Measurements from ENCODE around the gene CYTH3.
"Not testable (repeated sequence)": the region's sequence is repeated elsewhere in the genome, so short reads cannot be mapped to it uniquely, and the experiment has no call there.

CYTH3 gene

DNA sequence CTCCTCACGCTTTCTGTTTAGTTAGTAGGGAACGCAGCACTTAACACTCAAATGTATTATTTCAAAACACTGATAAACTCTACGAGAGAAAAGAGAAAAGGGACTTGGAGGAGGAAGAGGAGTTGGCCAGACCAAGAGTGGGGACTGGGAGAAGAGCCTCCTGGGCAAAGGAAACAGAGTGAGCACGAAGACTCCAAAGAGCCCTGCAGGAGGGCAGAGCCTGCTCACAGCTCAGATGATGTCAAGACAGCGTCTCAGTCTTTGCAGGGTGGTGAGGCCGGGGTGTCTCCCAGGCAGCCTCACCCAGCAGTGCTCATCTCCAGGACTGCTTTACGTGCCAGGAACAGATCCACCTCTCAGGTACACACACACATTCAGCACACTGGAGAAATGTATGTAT, 41.2 kb downstream of the CYTH3 start:
- DNase-seq (ENCODE audit: low read depth) = no peak

DNA sequence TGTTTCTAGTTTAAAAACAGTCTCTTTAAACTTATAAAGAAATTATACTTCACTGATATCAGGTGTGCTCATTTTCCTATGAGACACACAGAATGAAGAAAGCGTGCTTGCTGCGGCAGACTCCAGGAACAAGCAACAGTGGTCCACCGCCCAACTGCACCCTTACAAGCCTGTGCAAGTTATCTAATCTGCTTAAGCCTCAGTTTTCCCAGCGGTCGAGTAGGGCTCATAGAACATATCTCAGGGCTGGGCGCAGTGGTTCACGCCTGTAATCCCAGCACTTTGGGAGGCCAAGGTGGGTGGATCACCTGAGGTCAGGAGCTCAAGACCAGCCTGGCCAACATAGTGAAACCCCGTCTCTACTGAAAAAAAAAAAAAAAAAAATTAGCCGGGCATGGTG, 43.1 kb downstream of the CYTH3 start:
- not testable (repeated sequence) for DNase-seq (ENCODE audit: low read depth)

GRCh38 chr7:6228361-6229229, 43.8 kb downstream of the CYTH3 start:
- no peak for DNase-seq (ENCODE audit: low read depth)

- no peak for DNase-seq (ENCODE audit: low read depth)
These were observed 45.1 kb downstream of the CYTH3 start for GRCh38 chr7:6227294-6227846.

- no peak for DNase-seq (ENCODE audit: low read depth)
These were observed 46.1 kb downstream of the CYTH3 start for GRCh38 chr7:6226194-6226799.

GRCh38 chr7:6223411-6223810, 49.0 kb downstream of the CYTH3 start:
- DNase-seq (ENCODE audit: low read depth) = not testable (repeated sequence)

GRCh38 chr7:6223010-6223409, 49.4 kb downstream of the CYTH3 start:
- not testable (repeated sequence) for DNase-seq (ENCODE audit: low read depth)

DNA sequence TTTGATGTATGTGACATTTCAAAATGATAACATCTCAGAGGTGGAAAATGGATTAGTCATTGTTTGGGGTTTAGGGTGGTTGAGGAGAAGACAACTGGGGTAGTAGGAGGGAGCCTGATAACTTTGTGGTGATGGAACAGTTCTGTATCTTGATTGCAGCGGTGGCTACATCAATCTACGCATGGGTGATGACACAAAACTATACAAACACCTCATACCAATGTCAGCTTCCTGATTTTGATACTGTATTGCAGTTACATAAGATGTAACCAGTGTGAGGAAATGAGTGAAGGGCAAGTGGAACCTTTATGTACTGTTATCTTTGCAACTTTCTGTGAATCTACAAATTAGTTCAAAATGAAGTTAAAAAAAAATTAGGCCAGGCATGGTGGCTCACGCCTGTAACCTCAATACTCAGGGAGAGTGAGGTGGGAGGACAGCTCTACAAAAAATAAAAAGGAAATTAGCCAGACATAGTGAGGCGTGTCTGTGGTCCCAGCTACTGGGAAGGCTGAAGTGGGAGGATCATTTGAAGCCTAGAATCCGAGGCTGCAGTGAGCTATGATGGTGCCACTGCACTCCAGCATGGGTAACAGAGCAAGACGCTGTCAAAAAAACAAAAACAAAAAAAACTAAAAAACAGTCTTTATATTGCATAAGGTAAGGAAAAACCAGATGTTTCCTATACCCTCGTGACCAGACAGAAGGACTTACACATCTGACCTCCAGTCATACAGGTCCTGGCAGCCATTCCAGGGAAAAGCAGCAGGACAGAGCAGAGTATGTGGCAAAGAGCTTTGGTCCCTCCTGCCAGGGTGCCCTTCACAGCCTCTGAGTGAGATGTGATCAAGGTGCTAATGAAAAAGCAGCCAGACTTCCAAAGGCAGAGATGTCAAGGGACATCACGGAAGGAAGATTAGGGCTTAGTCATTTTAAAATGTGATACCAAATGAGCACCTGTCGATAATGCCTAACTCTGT, 50.8 kb downstream of the CYTH3 start:
- DNase-seq (ENCODE audit: low read depth) = peak; percentile 37

DNA sequence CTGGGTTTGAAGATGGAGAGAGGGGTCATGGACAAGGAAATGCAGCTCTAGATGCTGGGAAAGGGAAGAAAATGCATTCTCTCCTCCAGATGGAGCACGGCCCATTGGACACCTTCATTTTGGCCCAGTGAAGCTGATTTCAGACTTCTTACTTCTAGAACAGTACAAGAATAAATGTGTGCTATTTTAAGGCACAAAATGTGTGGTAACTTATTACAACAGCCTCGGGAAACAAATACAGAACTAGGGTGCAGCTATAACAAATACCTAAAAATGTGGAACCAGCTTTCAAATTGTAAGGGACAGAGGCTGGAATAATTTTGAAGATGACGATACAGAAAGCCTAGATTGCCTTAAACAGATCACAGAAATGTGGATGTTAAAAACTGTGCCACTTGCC, 54.1 kb downstream of the CYTH3 start:
- DNase-seq (ENCODE audit: low read depth) = no peak

DNA sequence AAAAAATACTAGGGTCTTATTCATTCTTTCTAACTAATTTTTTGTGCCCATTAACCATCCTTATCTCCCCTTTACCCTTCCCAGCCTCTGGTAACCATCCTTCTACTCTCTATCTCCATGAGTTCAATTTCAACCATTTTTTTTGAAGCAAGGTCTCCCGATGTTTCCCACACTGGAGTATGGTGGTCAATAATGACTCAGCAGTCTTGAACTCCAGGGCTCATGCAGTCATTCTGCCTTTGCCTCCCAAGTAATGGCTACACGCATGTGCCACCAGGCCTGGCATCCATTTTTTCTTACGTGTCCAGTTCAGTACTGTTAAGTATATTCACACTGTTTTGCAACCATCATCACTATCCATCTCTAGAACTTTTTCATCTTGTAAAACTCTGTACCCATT, 60.4 kb downstream of the CYTH3 start:
- no peak for DNase-seq (ENCODE audit: low read depth)

DNA sequence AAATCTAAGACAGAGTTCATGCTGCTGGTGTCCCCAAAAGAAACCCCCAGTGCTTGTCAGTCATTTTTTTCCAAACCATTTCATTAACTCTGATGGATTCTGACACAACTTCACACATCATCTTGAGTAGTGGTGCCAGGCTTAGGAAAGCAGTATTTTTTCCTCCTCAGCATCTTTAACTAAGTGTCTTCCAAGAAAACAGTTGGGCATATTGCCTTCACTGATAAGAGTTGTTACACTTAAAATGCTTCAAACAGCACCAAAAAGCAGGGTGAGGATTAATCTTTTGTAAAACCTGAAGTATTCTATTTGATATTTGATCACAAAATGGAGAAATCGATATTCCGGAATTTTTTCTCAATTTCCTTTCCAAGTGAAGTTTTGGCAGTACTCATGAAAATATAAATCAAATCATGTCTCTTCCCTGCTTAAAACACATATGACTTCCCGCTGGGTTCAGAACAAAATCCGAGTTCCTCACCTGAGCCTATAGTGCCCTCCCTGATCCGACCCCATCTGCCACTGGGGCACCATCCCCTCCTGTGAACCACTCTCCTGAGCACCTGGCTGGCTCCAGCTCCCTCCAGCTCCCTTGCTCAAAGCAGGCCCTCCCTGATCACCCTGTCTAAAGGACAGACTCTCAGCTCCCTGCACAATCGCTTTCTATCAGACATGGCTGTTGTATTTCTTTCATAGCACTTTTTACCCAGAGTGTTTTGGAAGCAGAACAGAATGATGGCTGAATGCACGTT, 61.6 kb downstream of the CYTH3 start:
- DNase-seq (ENCODE audit: low read depth) = no peak

GRCh38 chr7:6209340-6209739, 63.1 kb downstream of the CYTH3 start:
- no peak for DNase-seq (ENCODE audit: low read depth)

DNA sequence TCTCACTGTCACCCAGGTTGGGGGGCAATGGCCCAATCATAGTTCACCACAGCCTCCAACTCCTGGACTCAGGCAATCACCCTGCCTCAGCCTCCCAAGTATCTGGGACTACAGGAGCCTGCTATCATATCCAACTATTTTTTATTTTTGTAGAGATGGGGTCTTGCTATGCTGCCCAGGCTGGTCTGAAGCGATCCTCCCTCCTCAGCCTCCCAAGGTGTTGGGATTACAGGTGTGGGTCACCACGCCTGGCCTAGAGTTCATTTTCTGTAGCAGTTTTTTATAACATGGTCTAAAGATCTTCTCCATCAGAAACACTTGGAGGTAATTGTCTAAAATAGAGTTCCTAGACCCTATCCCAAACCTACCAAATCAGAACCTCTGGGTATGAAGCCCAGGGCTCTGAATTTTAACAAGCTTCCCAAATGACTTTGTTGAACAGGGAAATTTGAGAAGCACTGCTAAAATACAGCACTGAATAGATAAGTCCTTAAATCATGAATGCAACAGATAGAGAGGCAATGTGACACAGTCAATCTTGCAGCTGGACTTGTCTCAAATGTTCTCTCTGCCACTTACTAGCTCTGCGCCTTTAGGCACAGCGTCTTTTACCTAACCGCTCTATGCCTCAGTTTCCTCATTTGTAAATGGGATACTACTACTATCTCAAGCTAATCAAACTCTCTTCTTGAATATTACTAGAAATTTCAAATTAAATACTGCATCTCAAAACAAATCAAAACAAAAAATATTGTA, 63.7 kb downstream of the CYTH3 start:
- DNase-seq (ENCODE audit: low read depth) = no peak

DNA sequence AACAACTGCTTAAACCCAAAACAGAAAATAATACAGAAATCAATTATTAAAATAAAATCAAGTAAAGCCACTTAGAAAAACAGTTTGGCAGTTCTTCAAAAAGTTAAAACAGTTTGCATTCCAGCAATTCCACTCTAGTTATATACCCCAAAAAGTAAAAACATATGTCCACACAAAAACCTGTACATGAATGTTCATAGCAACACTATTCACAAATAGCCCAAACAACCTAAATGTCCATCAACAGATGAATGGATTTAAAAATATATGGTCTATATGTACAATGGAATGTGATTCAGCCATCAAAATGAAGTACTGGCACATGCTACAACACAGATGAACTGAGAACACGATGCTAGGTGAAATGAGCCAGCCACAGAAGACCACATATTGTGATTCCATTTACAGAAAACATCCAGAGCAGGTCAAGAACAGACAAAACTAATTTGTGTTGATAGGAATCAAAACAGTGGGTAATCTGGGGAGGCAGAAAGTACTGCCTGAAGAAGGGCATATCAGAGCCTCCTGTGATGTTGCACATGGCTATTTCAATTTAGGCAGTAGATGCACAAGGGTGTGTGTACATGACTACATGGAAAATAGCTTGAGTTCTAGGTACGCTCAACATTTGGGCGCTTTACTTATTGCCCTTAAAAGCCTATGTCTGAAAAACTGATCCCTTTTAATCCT, 66.3 kb downstream of the CYTH3 start:
- no peak for DNase-seq (ENCODE audit: low read depth)

DNA sequence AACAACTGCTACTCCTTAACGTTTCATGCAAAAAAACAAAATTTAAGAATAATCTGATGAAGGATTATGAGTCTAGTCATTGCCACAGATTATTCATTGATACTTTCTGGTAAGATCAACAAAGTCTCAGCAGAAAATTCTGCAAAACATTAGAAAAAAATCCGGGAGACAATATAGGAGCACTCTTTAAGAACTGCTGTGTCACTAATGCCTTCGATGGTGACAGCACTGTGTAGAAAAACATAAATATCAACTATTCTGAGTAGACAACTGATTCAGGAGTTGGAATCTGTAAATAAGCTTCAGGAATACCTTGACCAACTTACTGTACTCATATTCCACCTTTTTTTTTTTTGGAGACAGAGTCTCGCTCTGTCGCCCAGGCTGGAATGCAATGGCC, 69.0 kb downstream of the CYTH3 start:
- DNase-seq (ENCODE audit: low read depth) = no peak

- no peak for DNase-seq (ENCODE audit: low read depth)
These were observed 70.3 kb downstream of the CYTH3 start for GRCh38 chr7:6202117-6202516.

DNA sequence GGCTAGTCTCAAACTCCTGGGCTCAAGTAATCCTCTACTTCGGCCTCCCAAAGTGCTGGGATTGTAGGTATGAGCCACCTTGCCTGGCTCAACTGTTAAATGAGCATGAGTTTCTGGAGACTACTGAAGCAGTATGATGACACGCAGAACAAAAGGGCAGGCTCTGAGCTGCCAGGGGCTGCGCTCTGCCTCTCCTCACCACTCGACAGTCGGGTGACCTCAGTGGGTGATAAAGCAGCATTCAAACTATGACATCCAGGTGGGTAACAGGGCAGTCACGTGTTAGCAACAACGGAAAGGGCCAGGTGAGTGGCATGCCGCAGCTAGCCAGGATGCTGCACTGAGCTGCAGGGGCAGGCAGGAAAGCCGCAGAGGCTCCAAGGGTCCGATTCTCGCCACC, 71.5 kb downstream of the CYTH3 start:
- no peak for DNase-seq (ENCODE audit: low read depth)

GRCh38 chr7:6198689-6199595, 73.5 kb downstream of the CYTH3 start:
- DNase-seq (ENCODE audit: low read depth) = no peak

Measured in stimulated activated CD4-positive, alpha-beta T cell treated with anti-CD3 and anti-CD28 coated beads, Interleukin-2, amount 100 ng/mL, for 4 hours (primary cell).